ENCODE data around the gene CDH23.

Gene CDH23

GRCh38 chr10:71806704-71807556 lies 410.2 kb downstream of the CDH23 start:
- Histone ChIP-seq H3K9ac (ENCODE audit: low read length) (no peak overlapping the region), H3K4me3 (ENCODE audit: low read depth in 1 of 2, low read length in 2 of 2) (no peak overlapping the region), H3K27ac (ENCODE audit: low read depth, low read length) (no peak overlapping the region)

GRCh38 chr10:71807557-71808510 lies 411.1 kb downstream of the CDH23 start:
- H3K9me3 ChIP-seq (ENCODE audit: low read length): no peaks in the 10 kb centered on the region
- no peak overlapping the region for H3K27ac ChIP-seq (ENCODE audit: low read depth, low read length)
- no peaks in the 10 kb centered on the region for H3K4me1 ChIP-seq (ENCODE audit: insufficient read depth, low read length)
- H3K27me3 ChIP-seq (ENCODE audit: control insufficient read depth in 1 of 2, insufficient read depth in 2 of 2, low read length in 2 of 2): peaks cover 0 to 4% of the 10 kb centered on the region in 2 donors
- no peak overlapping the region for H3K9ac ChIP-seq (ENCODE audit: low read length)
- H3K36me3 ChIP-seq (ENCODE audit: insufficient read depth, low read length): no peaks in the 10 kb centered on the region
- no peak overlapping the region for H3K4me3 ChIP-seq (ENCODE audit: low read depth in 1 of 2, low read length in 2 of 2)

More at GRCh38 chr10:71806704-71807556, 410.2 kb downstream of the CDH23 start:
- H3K36me3 ChIP-seq (ENCODE audit: insufficient read depth, low read length): no peaks in the 10 kb centered on the region
- no peaks in the 10 kb centered on the region for H3K9me3 ChIP-seq (ENCODE audit: low read length)
- H3K4me1 ChIP-seq (ENCODE audit: insufficient read depth, low read length): no peaks in the 10 kb centered on the region
- peaks cover 0 to 4% of the 10 kb centered on the region in 2 donors for H3K27me3 ChIP-seq (ENCODE audit: control insufficient read depth in 1 of 2, insufficient read depth in 2 of 2, low read length in 2 of 2)

- Histone ChIP-seq H3K4me1 (ENCODE audit: insufficient read depth, low read length) (no peaks in the 10 kb centered on the region), H3K4me3 (ENCODE audit: low read depth in 1 of 2, low read length in 2 of 2) (no peak overlapping the region), H3K27ac (ENCODE audit: low read depth, low read length) (no peak overlapping the region), H3K27me3 (ENCODE audit: control insufficient read depth in 1 of 2, insufficient read depth in 2 of 2, low read length in 2 of 2) (peaks cover 0 to 4% of the 10 kb centered on the region in 2 donors), H3K36me3 (ENCODE audit: insufficient read depth, low read length) (no peaks in the 10 kb centered on the region), H3K9me3 (ENCODE audit: low read length) (no peaks in the 10 kb centered on the region), H3K9ac (ENCODE audit: low read length) (no peak overlapping the region)
These were observed 412.9 kb downstream of the CDH23 start for GRCh38 chr10:71809628-71810027.

GRCh38 chr10:71810048-71810750 lies 413.5 kb downstream of the CDH23 start:
- no peak overlapping the region for H3K4me3 ChIP-seq (ENCODE audit: low read depth in 1 of 2, low read length in 2 of 2)
- H3K27ac ChIP-seq (ENCODE audit: low read depth, low read length): no peak overlapping the region
- H3K9me3 ChIP-seq (ENCODE audit: low read length): no peaks in the 10 kb centered on the region
- H3K36me3 ChIP-seq (ENCODE audit: insufficient read depth, low read length): no peaks in the 10 kb centered on the region
- H3K9ac ChIP-seq (ENCODE audit: low read length): no peak overlapping the region
- H3K27me3 ChIP-seq (ENCODE audit: control insufficient read depth in 1 of 2, insufficient read depth in 2 of 2, low read length in 2 of 2): peaks cover 0 to 4% of the 10 kb centered on the region in 2 donors
- no peaks in the 10 kb centered on the region for H3K4me1 ChIP-seq (ENCODE audit: insufficient read depth, low read length)

GRCh38 chr10:71811351-71811750 lies 414.6 kb downstream of the CDH23 start:
- Histone ChIP-seq H3K27me3 (ENCODE audit: control insufficient read depth in 1 of 2, insufficient read depth in 2 of 2, low read length in 2 of 2) (peaks cover 0 to 4% of the 10 kb centered on the region in 2 donors), H3K9ac (ENCODE audit: low read length) (no peak overlapping the region), H3K27ac (ENCODE audit: low read depth, low read length) (no peak overlapping the region), H3K4me3 (ENCODE audit: low read depth in 1 of 2, low read length in 2 of 2) (no peak overlapping the region), H3K4me1 (ENCODE audit: insufficient read depth, low read length) (no peaks in the 10 kb centered on the region), H3K9me3 (ENCODE audit: low read length) (no peaks in the 10 kb centered on the region), H3K36me3 (ENCODE audit: insufficient read depth, low read length) (peaks cover 10% of the 10 kb centered on the region)

GRCh38 chr10:71812016-71812912 lies 415.5 kb downstream of the CDH23 start:
- H3K4me3 ChIP-seq (ENCODE audit: low read depth in 1 of 2, low read length in 2 of 2): no peak overlapping the region
- H3K4me1 ChIP-seq (ENCODE audit: insufficient read depth, low read length): no peaks in the 10 kb centered on the region
- H3K27ac ChIP-seq (ENCODE audit: low read depth, low read length): no peak overlapping the region
- no peaks in the 10 kb centered on the region for H3K9me3 ChIP-seq (ENCODE audit: low read length)
- H3K36me3 ChIP-seq (ENCODE audit: insufficient read depth, low read length): peaks cover 19% of the 10 kb centered on the region
- no peak overlapping the region for H3K9ac ChIP-seq (ENCODE audit: low read length)
- peaks cover 0 to under 1% of the 10 kb centered on the region in 2 donors for H3K27me3 ChIP-seq (ENCODE audit: control insufficient read depth in 1 of 2, insufficient read depth in 2 of 2, low read length in 2 of 2)

- Histone ChIP-seq H3K36me3 (ENCODE audit: insufficient read depth, low read length) (peaks cover 27% of the 10 kb centered on the region), H3K9ac (ENCODE audit: low read length) (no peak overlapping the region), H3K4me3 (ENCODE audit: low read depth in 1 of 2, low read length in 2 of 2) (no peak overlapping the region), H3K4me1 (ENCODE audit: insufficient read depth, low read length) (no peaks in the 10 kb centered on the region), H3K27me3 (ENCODE audit: control insufficient read depth in 1 of 2, insufficient read depth in 2 of 2, low read length in 2 of 2) (no peaks in the 10 kb centered on the region), H3K27ac (ENCODE audit: low read depth, low read length) (no peak overlapping the region), H3K9me3 (ENCODE audit: low read length) (no peaks in the 10 kb centered on the region)
These were observed 416.3 kb downstream of the CDH23 start for GRCh38 chr10:71812913-71813590.

GRCh38 chr10:71814922-71815411 lies 418.2 kb downstream of the CDH23 start:
- Histone ChIP-seq H3K36me3 (ENCODE audit: insufficient read depth, low read length) (peaks cover 46% of the 10 kb centered on the region), H3K9ac (ENCODE audit: low read length) (no peak overlapping the region), H3K27me3 (ENCODE audit: control insufficient read depth in 1 of 2, insufficient read depth in 2 of 2, low read length in 2 of 2) (no peaks in the 10 kb centered on the region), H3K27ac (ENCODE audit: low read depth, low read length) (no peak overlapping the region), H3K4me3 (ENCODE audit: low read depth in 1 of 2, low read length in 2 of 2) (no peak overlapping the region), H3K9me3 (ENCODE audit: low read length) (no peaks in the 10 kb centered on the region), H3K4me1 (ENCODE audit: insufficient read depth, low read length) (no peaks in the 10 kb centered on the region)

- Histone ChIP-seq H3K36me3 (ENCODE audit: insufficient read depth, low read length) (peaks cover 52% of the 10 kb centered on the region), H3K9ac (ENCODE audit: low read length) (no peak overlapping the region), H3K27me3 (ENCODE audit: control insufficient read depth in 1 of 2, insufficient read depth in 2 of 2, low read length in 2 of 2) (no peaks in the 10 kb centered on the region)
These were observed 418.9 kb downstream of the CDH23 start for GRCh38 chr10:71815515-71816130.

More at GRCh38 chr10:71815515-71816130, 418.9 kb downstream of the CDH23 start:
- Histone ChIP-seq H3K4me1 (ENCODE audit: insufficient read depth, low read length) (no peaks in the 10 kb centered on the region), H3K4me3 (ENCODE audit: low read depth in 1 of 2, low read length in 2 of 2) (no peak overlapping the region), H3K9me3 (ENCODE audit: low read length) (no peaks in the 10 kb centered on the region), H3K27ac (ENCODE audit: low read depth, low read length) (no peak overlapping the region)
